ENCODE results near the gene KIFC3. TPM values are rescaled to one million over a fixed set of nuclear protein-coding genes. Genes with fewer than 3 reads are reported as not detected.
"Not testable (repeated sequence)": the region's sequence is repeated elsewhere in the genome, so short reads cannot be mapped to it uniquely, and the experiment has no call there.

KIFC3 gene
- total RNA-seq, 1 donor from 2014 or later, result 15.4 TPM

DNA sequence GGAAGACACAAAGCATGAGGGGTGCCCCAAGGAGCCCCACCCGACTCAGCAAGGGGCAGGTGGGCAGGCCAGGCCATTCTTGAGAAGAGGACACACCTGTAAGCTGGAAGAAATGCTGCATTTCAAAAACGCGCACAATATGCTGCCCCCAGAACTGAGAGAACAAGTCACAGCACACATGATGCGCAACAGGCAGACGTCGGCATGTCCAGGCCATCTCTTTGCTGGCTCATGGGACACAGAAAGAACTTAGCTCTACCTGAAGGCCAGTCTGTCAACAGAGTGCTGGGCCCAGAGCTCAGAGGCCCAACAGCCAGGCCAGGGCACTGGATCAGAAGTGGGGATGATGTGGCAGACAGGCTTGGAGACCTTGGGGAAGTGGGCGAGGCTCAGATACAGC lies 18.0 kb downstream of the KIFC3 start:
- no peaks in the 10 kb centered on the region for H3K4me1 Mint-ChIP-seq (ENCODE audit: unreplicated experiment)
- peaks cover 4% of the 10 kb centered on the region for H3K27me3 Mint-ChIP-seq (ENCODE audit: unreplicated experiment)
- peaks cover 11% of the 10 kb centered on the region for H3K36me3 Mint-ChIP-seq (ENCODE audit: low read depth, unreplicated experiment)
- DNase-seq (ENCODE audit: low spot score), result no peak
- no peaks in the 10 kb centered on the region for H3K9me3 Mint-ChIP-seq (ENCODE audit: unreplicated experiment)
- no peak overlapping the region for H3K4me3 Mint-ChIP-seq (ENCODE audit: unreplicated experiment)
- TF ChIP-seq, protein P1, sequence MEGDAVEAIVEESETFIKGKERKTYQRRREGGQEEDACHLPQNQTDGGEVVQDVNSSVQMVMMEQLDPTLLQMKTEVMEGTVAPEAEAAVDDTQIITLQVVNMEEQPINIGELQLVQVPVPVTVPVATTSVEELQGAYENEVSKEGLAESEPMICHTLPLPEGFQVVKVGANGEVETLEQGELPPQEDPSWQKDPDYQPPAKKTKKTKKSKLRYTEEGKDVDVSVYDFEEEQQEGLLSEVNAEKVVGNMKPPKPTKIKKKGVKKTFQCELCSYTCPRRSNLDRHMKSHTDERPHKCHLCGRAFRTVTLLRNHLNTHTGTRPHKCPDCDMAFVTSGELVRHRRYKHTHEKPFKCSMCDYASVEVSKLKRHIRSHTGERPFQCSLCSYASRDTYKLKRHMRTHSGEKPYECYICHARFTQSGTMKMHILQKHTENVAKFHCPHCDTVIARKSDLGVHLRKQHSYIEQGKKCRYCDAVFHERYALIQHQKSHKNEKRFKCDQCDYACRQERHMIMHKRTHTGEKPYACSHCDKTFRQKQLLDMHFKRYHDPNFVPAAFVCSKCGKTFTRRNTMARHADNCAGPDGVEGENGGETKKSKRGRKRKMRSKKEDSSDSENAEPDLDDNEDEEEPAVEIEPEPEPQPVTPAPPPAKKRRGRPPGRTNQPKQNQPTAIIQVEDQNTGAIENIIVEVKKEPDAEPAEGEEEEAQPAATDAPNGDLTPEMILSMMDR (IDR thresholded peaks at IDR 0.05; ENCODE audit: unreplicated experiment), result no peak
- H3K27ac Mint-ChIP-seq (ENCODE audit: unreplicated experiment), result no peak overlapping the region

DNA sequence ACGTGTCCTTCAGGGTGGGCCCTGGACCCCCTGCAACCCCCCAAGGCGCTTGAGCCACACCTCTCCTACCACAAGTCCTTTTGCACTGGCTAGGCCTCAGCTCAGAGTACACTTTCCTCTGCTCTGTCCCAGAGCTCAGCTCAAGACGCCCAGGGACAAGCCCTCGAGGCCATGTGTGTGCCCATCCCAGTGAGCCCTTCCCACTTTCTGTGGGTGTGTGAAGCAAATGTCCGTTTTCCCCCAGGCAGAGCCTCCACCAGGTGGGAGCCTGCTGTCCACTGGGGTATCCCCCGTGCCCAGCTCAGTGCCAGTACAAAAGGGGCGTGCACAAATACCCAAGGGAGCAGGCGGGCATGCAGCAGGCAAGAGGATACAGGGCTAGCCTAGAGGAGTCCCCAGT lies 18.4 kb downstream of the KIFC3 start:
- H3K9me3 Mint-ChIP-seq (ENCODE audit: unreplicated experiment), result no peaks in the 10 kb centered on the region
- H3K36me3 Mint-ChIP-seq (ENCODE audit: low read depth, unreplicated experiment), result peaks cover 11% of the 10 kb centered on the region
- no peak overlapping the region for H3K4me3 Mint-ChIP-seq (ENCODE audit: unreplicated experiment)
- H3K27me3 Mint-ChIP-seq (ENCODE audit: unreplicated experiment), result peaks cover 4% of the 10 kb centered on the region
- no peaks in the 10 kb centered on the region for H3K4me1 Mint-ChIP-seq (ENCODE audit: unreplicated experiment)
- DNase-seq (ENCODE audit: low spot score), result no peak
- no peak overlapping the region for H3K27ac Mint-ChIP-seq (ENCODE audit: unreplicated experiment)
- TF ChIP-seq, protein P1 (IDR thresholded peaks at IDR 0.05; ENCODE audit: unreplicated experiment), result no peak

DNA sequence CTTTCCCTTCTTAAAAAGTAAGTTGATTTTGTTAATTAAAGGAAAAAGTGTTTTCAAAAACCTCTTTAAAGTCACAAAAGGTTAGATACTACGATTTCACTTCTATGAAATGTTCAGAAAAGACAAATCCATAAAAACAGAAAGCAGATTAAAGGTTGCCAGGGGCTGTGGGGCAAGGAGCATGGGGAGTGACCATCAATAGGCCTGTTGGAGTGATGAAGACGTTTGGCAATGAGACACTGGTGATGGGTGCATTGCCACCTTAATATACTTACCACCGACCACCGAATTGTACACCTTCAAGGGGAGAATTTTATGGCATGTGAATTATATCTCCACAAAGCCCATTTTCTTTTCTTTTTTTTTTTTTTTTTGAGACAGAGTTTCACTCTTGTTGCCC lies 19.2 kb downstream of the KIFC3 start:
- H3K36me3 Mint-ChIP-seq (ENCODE audit: low read depth, unreplicated experiment), result peaks cover 11% of the 10 kb centered on the region
- no peak for DNase-seq (ENCODE audit: low spot score)

DNA sequence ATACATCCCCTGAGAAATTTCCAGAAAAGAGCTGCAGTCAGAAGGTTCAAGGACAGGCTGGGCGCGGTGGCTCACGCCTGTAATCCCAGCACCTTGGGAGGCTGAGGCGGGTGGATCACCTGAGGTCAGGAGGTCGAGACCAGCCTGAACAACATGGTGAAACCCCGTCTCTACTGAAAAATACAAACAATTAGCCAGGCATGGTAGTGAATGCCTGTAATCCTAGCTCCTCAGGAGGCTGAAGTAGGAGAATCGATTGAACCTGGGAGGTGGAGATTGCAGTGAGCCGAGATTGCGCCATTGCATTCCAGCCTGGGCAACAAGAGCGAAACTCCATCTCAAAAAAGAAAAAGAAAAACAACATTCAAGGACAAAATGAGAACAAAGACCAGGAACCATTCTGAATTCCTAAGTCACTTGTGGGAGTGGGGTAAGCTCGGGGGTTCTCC lies 19.7 kb downstream of the KIFC3 start:
- H3K4me1 Mint-ChIP-seq (ENCODE audit: unreplicated experiment); H3K27me3 Mint-ChIP-seq (ENCODE audit: unreplicated experiment); DNase-seq (ENCODE audit: low spot score); H3K4me3 Mint-ChIP-seq (ENCODE audit: unreplicated experiment); H3K9me3 Mint-ChIP-seq (ENCODE audit: unreplicated experiment); H3K27ac Mint-ChIP-seq (ENCODE audit: unreplicated experiment): not testable (repeated sequence)
- peaks cover 11% of the 10 kb centered on the region for H3K36me3 Mint-ChIP-seq (ENCODE audit: low read depth, unreplicated experiment)

More for the DNA sequence above, 19.2 kb downstream of the KIFC3 start:
- peaks cover 4% of the 10 kb centered on the region for H3K27me3 Mint-ChIP-seq (ENCODE audit: unreplicated experiment)
- H3K9me3 Mint-ChIP-seq (ENCODE audit: unreplicated experiment), result no peaks in the 10 kb centered on the region
- TF ChIP-seq, protein P1 (IDR thresholded peaks at IDR 0.05; ENCODE audit: unreplicated experiment), result no peak
- no peak overlapping the region for H3K27ac Mint-ChIP-seq (ENCODE audit: unreplicated experiment)
- H3K4me1 Mint-ChIP-seq (ENCODE audit: unreplicated experiment), result no peaks in the 10 kb centered on the region
- H3K4me3 Mint-ChIP-seq (ENCODE audit: unreplicated experiment), result peak overlapping the region; percentile 48

DNA sequence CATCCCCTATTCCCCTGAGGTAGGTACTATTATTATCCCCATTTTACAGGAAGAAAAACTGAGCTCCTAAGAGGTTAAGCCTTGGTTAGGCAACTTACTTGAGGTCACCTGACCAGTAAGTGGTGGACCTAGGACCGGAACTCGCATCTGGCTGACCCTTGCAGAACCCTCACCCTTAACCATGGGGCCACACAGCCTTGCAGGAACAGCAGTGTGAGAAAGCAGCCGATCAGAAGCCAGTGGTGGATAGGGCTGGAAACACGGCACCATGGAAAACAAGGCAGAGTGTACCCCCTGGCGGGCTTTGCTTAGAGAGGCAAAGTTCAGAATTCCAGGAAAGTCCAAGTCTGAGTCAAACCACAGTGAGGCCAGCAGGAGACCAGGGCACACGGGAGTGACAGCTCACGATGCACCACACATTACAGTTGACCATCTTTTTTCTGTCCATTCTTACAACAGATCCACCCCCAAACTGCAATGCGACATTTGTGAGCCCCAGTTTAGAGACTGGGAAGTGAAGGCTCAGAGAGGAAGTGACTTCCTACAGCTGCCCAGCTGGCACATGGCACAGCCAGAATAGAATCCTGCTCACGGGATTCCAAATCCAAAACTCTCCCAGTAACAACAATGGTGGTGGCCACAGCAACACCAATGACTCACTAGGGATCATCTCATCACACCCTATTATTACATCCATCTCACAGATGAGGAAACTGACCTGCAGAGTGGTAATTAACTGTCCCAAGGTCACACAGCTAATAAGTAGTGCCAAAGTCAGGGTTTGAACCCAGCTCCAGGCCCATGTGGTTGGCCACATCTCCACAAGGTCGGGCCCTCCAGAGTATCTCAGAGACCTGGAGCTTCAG lies 20.3 kb downstream of the KIFC3 start:
- peaks cover 3% of the 10 kb centered on the region for H3K27me3 Mint-ChIP-seq (ENCODE audit: unreplicated experiment)
- DNase-seq (ENCODE audit: low spot score), result no peak

More for the DNA sequence above, 20.3 kb downstream of the KIFC3 start:
- Mint-ChIP-seq H3K4me3 (ENCODE audit: unreplicated experiment) (no peak overlapping the region), H3K27ac (ENCODE audit: unreplicated experiment) (no peak overlapping the region), H3K36me3 (ENCODE audit: low read depth, unreplicated experiment) (peaks cover 11% of the 10 kb centered on the region), H3K9me3 (ENCODE audit: unreplicated experiment) (no peaks in the 10 kb centered on the region), H3K4me1 (ENCODE audit: unreplicated experiment) (no peaks in the 10 kb centered on the region)
- TF ChIP-seq, protein P1 (IDR thresholded peaks at IDR 0.05; ENCODE audit: unreplicated experiment), result no peak

All from endothelial cell (in vitro differentiated cells).